Measurements from ENCODE around the gene SLC25A21.

SLC25A21 gene

GRCh38 chr14:36925094-36925493, 247.3 kb downstream of the SLC25A21 start:
- TF ChIP-seq CTCF (IDR thresholded peaks at IDR 0.05; ENCODE audit: low read depth, low read length), result no peak
- DNase-seq (ENCODE audit: low read depth, low spot score), result no peak
- in situ Hi-C loops (cut with HindIII; ENCODE audit: low sequenced_read_pairs), result no loop called here
- no peak overlapping the region for H3K4me3 ChIP-seq (ENCODE audit: low read depth, low read length)

- in situ Hi-C loops (cut with HindIII; ENCODE audit: low sequenced_read_pairs), result no loop called here
- H3K4me3 ChIP-seq (ENCODE audit: low read depth, low read length), result no peak overlapping the region
- no peak for TF ChIP-seq CTCF (IDR thresholded peaks at IDR 0.05; ENCODE audit: low read depth, low read length)
- DNase-seq (ENCODE audit: low read depth, low spot score), result no peak
These were observed 255.7 kb downstream of the SLC25A21 start for GRCh38 chr14:36916668-36917067.

GRCh38 chr14:36915081-36915480, 257.3 kb downstream of the SLC25A21 start:
- no peak for TF ChIP-seq CTCF (IDR thresholded peaks at IDR 0.05; ENCODE audit: low read depth, low read length)
- in situ Hi-C loops (cut with HindIII; ENCODE audit: low sequenced_read_pairs), result no loop called here
- H3K4me3 ChIP-seq (ENCODE audit: low read depth, low read length), result no peak overlapping the region
- no peak for DNase-seq (ENCODE audit: low read depth, low spot score)

- no peak overlapping the region for H3K4me3 ChIP-seq (ENCODE audit: low read depth, low read length)
- no peak for DNase-seq (ENCODE audit: low read depth, low spot score)
- TF ChIP-seq CTCF (IDR thresholded peaks at IDR 0.05; ENCODE audit: low read depth, low read length), result no peak
- in situ Hi-C loops (cut with HindIII; ENCODE audit: low sequenced_read_pairs), result no loop called here
These were observed 261.8 kb downstream of the SLC25A21 start for GRCh38 chr14:36910578-36910977.

GRCh38 chr14:36905272-36905888, 267.0 kb downstream of the SLC25A21 start:
- in situ Hi-C loops (cut with HindIII; ENCODE audit: low sequenced_read_pairs), result no loop called here
- no peak for TF ChIP-seq CTCF (IDR thresholded peaks at IDR 0.05; ENCODE audit: low read depth, low read length)

GRCh38 chr14:36901861-36902260, 270.5 kb downstream of the SLC25A21 start:
- H3K4me3 ChIP-seq (ENCODE audit: low read depth, low read length), result no peak overlapping the region
- no peak for DNase-seq (ENCODE audit: low read depth, low spot score)
- in situ Hi-C loops (cut with HindIII; ENCODE audit: low sequenced_read_pairs), result no loop called here
- no peak for TF ChIP-seq CTCF (IDR thresholded peaks at IDR 0.05; ENCODE audit: low read depth, low read length)

More at GRCh38 chr14:36905272-36905888, 267.0 kb downstream of the SLC25A21 start:
- no peak overlapping the region for H3K4me3 ChIP-seq (ENCODE audit: low read depth, low read length)
- DNase-seq (ENCODE audit: low read depth, low spot score), result no peak
